HG03457 (cell line): ENCODE data around the gene ZNF775.

Source experiments
- ATAC-seq: cut with Tn5 transposase; IDR thresholded peaks from one replicate; pipeline ENCODE4 v1.9.1; 2021; ENCODE audit warnings: moderate number of reproducible peaks; ENCODE audit not compliant: unreplicated experiment

ZNF775 gene

GRCh38 chr7:150432915-150433892 is 54.1 kb downstream of the ZNF775 start:
- ATAC-seq: no peak

DNA sequence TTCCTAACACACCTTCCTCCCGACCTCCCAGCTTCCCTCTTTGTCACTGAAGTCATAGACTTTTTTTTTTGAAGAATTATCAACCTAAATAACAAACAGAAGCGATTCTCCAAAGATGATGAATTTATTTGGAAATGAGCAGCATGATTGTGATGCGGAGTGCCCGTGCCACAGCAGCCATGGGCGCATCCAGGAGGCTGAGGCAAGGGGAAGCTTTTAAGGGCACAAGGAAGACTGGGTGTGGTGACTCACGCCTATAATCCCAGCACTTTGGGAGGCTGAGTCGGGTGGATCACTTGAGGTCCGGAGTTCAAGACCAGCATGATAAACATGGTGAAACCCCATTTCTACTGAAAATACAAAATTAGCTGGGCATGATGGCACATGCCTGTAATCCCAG is 55.1 kb downstream of the ZNF775 start:
- ATAC-seq: no peak

- ATAC-seq: no peak
Observed at GRCh38 chr7:150435047-150435389, 55.9 kb downstream of the ZNF775 start.

DNA sequence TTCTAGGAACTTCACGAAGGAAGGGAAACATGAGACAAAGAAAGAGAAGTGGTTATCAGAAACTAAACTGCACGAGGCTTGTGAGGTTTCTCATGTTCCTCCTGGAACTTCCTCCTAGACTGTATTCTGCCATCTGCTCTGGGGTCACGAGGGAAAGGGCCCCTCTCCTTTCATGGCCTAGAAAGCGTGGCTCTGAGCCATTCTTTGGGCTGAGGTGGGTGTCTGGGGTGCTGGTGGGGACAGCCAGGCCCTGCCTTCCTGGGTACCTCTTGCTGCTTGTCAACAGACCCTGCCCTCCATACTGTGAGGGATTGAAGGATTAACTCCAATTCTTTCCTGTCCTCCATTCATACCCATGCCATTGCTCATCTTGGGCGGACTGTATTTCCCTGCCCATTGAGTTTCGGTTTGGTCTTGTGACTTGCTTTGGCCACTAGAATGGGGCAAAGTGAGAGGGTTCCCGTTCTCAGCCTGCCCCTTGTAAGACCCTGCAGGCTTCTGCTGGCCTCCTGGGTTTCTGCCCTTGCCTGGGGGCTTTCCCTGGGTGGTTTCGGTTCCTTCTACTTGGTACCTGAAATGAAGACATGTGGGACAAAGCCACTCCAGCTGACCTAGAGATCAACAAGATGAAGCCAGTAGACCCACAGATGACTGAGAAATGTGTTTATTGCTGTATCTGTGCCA is 56.4 kb downstream of the ZNF775 start:
- peak; percentile 90 for ATAC-seq

DNA sequence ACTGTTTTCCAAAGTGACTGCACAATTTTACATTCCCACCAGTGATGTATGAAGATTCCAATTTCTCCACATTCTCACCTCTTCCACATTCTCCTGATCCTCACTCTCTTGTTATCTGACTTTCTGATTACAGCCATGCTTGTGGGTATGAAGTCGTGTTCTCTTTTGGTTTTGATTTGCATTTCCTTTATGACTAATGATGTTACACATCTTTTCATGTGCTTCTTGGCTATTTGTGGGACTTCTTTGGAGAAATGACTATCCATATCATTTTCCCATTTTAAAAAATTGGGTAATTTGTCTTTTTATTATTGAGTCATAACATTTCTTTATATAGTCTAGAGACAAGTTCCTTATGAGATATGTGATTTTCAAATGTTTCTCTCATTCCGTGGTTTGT is 60.8 kb downstream of the ZNF775 start:
- no peak for ATAC-seq

DNA sequence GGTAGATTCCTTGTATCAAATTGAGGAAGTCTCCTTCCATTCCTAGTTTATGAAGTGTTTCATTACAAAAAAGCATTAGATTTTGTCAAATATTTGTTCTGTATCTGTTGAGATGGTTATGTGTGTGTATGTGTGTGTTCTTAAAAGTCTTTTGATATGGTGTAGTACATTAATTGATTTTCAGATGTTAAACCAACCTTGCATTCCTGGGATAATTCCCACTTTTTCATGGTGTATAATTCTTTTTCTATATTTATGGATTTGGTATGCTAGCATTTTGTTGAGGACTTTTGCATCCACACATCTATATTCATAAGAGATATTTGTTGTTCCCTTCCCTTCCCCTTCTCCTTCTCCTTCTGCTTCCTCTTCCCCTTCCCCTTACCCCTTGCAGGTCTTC is 62.4 kb downstream of the ZNF775 start:
- no peak for ATAC-seq

DNA sequence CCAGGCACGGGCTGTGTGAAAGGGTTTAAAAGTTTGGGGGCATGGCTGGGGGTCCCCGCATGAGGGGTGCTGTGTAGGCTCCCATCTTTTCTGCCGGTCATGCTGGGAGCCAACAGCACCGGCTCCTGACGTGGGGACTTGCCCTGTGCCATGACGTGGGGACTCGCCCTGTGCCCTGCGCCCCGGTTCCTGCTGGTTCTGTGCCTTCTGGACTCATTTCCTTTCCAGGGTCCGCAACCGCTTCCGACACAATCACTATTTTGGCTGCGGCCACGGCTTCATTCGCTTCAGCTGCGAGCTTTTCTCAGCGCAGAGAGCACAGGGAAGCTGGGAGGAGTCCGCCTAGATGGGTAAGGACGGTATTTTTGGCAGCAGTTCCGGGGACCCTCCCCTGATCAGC is 63.7 kb downstream of the ZNF775 start:
- ATAC-seq: no peak

DNA sequence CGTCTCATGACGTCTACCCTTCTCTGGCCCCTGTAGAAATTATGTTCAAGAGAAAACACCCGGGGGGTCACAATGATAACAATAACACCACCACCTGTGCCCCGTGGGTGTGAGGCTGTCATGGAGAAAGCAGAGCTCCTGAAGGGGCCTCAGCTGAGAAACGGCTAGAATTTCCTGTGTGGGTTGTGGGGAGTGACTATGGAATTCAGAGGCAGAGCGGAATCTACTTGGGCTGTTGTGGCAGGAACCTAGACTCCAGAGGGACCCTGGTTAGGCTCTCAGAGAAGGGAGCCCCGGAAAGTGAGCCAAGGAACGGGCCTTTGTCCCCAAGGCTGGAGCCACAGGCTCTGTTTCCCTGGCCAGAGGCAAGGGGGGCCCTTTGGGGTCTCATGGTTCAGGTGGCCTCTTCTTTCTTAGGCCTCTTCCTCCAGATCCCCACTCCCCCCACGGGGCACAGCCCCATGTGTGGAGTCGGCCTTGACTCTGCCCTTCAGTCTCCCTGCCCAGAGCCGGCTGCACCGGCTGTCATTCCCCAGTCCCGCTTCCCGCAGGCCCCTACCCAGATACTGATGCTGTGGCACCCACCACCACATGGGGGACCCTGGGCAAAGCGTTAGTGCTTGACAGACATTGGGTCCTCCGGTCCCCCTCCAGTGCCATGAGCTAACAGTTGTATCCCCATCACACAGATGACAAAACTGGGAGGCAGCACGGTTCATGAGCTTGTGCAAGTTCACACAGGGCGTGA is 64.8 kb downstream of the ZNF775 start:
- ATAC-seq: no peak

DNA sequence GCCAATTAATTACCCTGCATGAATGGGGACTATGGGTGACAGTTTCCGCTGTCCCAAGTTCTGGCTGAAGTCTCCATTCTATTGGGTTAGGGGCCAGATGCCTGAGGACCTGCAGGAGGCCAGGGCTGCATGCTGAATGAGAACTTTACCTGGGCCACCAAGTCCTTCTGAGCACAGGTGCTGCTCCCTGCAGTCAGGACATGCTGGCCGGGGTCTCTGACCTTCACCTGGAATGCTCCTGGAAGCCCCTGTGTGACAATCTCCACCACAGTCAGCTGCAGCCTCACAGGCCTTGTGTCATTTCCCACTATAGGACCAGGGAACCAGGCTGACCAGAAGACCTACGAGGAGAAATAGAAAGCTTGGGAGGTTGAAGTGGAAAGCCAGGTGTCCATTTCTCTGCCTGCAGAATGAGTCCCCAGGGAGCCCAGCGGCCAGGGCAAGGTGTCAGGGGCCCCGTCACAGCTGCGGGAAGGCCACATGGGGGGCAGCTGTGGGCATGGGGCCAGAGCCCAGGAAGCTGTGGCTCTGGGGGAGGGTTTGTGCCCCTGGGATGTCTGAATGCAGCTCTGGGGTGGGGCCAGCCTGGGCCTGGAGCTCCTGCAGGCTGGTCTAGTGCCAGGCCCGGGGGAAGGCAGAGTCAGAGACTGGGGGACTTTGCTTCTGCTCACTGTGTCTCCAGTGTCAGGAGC is 65.7 kb downstream of the ZNF775 start:
- no peak for ATAC-seq

GRCh38 chr7:150446288-150446938 is 67.3 kb downstream of the ZNF775 start:
- no peak for ATAC-seq
